Measurements from ENCODE around the gene IRF5.
"Not testable (repeated sequence)": the region's sequence is repeated elsewhere in the genome, so short reads cannot be mapped to it uniquely, and the experiment has no call there.

IRF5 gene

DNA sequence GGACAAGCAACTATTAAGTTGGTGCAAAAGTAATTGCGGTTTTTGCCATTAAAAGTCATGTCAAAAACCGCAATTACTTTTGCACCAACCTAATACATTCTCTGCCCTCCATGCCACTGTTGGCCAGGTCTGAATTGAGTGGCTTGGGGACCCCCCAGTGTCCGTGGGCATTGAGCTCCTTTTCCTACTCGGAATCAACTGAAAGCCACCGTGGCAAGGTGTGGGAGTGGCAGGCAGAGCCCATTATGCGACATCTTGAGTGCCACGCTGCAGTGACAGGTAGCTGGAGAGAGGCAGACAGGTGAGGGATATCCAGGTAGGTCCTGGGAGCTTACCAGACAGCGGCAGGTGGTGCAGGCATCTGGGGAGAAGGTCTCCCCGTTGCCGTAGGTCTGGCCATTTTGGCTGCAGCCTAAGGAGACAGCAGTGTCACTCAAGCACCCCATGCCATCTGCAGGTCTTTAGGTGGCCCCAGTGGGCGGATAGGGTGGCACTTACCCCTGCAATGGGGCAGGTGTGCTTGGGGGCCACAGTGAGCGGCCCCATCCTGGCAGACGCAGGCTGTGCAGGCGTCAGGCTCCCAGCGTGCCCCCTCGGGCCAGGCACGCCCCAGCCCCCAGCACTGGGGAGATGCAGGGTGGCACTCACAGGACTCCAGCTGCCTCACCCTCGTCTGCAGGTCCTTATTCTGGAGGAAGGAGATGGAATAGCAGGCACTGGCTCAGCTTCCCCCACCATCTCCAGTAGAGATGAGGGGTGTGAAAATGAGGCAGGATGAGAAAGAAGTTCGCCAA lies 30.8 kb upstream of the IRF5 start:
- no peak for DNase-seq

DNA sequence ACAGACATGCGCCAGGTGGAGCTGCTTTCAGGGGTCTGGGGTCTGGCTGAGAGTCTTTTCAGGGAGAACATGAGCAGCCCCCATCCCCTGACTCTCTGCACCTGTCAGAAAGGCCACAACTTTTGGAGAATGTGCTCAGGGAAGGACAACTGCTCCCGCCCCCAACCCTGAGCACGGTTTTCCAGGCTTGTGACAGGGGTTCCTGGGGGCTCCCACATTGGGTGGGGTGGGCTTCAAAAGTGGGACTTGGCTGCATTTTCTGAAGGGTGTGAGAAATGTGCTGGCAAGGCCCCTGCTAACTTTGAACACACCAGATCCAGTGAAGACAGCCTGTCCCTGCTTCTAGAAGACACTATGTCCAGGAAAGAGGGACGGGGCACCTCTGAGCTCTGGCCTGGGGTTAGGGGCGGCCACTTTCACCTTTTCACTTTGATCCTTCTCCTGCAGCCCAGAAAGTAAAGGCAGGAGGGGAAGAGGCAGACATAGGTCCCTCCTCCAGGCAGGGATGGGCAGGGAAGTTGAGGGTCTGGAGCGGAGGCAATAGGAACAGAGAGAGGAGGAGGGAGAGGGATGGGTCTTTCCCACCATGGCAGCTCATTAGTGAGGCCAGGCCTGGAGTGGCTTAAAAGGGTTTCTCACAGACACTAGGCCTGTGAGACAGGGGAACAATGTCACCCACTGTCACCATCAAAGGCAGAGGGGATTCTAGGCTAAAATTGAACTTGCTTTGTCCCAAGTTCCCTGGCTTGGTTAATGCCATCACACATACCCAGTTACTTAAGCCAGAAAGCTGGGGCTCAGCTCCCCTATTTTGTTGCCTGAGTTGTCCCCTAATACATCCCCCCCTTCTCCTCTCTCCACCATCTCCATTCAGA lies 28.7 kb upstream of the IRF5 start:
- no peak for DNase-seq

DNA sequence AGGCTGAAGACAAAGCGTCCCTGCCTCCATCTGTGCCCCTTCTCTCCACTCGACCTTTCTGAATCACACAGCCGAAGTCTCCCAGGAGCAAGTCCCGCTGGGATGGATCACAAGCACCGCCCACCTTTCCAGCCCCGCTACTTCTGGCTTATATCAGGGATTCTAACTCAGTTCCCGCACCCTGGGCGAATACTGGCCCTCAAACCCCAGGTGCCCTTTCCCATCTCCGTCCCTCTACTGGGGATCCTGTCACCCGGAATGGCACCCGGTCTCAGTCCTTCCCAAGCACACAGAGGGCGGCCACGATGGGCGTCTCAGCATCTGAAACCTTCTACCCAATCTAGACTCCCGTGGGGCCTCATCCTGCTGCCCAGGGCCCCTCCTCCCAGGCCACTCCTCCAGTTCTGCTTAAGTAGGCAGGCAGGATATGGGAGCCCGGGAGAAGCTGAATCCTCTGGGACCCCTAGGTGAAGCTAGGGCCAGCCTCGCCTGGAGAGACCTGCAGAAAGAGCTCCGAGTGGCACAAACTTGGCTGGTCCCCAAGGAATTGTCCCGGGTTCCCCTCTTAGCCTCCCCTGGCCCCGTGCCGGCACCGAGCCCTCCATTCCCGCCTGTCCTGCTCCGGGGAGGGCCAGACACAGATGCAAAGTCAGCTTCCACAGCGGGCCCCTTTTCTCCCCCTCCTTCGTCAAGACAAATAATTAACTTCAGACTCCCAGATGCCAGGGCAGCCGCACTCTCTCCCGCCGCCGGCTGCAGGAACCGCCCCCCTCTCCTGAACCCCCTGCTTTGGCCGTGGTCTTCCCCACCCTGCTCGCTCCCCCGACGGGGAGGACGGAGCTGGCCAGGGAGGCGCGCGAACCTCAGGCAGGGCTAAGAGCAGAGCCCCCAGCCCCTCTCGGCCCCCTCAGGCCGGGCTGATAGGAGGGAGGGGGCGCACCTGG lies 27.8 kb upstream of the IRF5 start:
- DNase-seq: no peak

DNA sequence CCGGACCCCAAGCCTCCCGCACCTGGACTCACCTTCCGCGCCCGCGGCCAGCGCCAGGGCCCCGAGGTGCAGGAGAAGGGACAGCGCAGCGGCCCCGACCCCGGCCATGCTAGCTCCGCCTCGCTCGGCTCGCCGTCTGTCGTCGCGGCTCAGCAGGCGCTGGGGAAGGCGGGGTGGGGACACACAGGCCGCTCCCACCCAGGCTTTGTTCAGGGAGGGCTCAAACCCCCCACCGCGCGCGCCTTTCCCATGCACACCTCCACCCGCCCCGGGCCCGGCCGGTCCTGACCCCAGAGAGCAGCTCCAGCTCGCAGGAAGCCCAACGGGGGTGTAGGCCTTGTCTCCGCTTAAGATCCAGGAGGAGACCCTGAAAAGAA lies 27.2 kb upstream of the IRF5 start, which contains the start of gene KCP:
Gene KCP (minus strand): TSS at position 141 of the 377 bp plus-strand sequence. CDS start 33 bp downstream, at position 108.
- DNase-seq: no peak

DNA sequence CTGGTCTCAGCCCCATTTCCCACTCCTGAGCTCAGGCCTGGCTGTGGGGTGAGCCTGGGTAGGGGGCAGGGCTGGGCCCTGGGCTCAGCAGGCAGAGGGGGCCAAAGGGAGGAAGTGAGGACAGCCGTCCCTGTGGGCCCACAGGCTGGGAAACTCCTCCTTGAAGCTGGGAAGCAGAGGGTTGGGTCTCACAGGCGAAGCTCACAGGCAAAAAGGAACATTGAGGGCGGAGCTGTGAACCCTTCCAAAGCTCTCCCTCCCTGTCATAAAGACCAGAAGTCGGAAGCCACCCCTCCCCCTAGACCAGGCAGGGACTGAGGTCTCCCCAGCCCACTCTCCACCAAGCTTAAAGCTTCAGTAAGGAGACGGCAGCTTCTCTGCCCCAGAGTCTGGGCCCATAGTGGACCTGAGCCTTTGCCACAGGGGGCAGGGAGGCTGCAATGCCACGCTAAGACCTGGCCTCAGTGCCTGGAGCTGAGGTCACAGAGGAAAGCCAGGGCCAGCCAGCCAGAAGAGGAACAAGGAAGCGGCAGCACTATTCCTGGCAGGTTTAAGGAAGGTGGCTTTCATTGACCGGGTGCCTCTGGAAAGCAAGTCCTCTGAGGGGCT lies 26.2 kb upstream of the IRF5 start:
- peak; percentile 24 for DNase-seq

DNA sequence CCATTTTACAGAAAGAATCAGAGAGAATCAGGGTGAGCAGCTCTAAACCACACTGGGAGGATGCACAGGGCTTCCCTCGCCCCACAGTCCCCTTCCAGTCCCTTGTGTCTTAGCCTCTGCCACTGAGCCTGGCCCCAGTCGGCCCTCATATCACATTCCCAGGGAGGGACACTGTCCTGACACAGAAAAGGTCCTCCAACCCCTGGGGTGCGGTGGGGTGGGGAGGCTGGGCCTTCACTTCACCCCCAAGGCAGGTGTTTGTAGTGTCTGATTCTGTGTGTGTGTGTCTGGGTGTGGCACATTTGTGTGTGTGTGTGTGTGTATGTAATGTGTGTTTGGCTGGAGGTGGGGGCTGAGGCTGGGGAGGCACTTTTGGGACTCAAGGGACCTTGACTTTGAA lies 25.4 kb upstream of the IRF5 start:
- DNase-seq: no peak

DNA sequence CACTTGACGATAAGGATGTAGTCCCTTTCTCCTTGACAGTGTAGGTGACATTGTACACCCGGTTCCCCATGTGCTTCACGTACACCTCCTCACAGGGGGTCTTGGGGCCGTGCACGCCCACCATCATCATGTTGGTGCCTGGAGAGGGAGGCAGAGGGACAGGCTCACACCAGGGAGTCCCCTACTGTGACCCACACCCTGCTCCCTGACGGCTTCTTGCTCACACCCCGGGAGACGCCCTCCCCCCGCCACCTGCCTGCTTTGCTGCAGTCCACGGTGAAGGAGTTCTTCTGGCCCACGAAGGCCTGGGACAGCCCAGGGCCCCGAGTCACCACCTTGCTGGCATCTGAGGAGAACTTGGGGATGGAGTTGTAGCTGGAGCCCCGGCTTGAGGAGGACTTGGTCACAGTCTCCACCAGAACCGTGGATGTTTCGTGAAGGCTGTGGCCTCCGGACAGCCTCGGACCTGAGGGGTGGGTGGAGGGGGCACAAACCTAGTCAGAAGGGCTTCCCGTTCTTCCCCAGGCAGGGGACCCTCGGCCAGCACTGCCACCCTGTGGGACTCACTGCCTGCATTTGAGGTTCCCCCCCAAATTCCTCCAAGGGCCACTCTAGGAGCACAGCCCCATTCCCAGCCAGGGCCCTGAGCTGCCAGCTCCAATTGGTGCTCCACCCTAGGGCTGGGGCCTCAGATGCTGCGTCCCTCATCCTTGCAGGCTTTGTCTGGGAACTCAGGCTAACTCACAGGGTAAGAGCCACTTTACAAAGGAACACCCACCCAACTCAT lies 24.8 kb upstream of the IRF5 start:
- DNase-seq: not testable (repeated sequence)

- no peak for DNase-seq
These were observed 23.7 kb upstream of the IRF5 start for GRCh38 chr7:128913870-128914565.

GRCh38 chr7:128914566-128915151 lies 23.1 kb upstream of the IRF5 start:
- no peak for DNase-seq

DNA sequence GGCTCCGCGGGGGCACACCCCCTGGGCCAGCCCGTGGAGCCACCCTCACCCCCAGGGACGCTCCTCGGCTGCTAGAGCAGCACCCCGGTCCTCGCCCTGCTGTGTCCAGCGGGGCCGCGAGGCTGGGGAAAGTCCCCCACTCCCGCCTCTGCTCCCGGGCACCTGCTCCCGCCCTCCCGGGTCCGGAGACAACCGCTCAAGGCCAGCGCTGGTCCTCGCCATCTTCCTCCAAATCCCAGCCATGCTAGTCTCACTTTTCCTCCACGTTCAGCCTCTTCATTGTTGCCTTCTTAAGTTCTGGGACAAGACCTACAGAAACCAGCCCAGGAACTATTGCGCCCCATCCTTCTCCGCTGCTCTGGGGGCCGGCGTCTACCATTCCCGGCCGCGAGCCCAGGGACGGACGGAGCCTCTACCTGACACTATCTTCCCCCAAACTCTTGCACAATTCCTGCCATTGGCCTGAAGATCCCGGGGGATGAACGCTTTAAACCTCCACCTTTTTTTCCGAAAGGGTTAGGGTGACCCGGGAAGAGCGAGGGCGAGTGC lies 22.4 kb upstream of the IRF5 start:
- DNase-seq: no peak

- DNase-seq: no peak
These were observed 21.7 kb upstream of the IRF5 start for GRCh38 chr7:128915841-128916642.

DNA sequence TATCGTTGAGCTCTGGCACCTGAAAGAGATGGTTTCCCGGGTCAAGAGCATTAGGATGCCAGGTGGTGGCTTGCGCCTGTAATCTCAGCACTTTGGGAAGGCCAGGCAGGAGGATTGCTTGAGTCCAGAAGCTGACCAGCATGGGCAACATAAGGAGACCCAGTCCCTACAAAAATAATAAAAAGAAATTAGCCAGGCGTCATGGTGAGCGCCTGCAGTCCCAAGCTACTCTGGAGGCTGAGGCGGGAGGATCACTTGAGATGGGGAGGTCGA lies 21.1 kb upstream of the IRF5 start:
- no peak for DNase-seq

GRCh38 chr7:128917122-128917521 lies 20.6 kb upstream of the IRF5 start:
- no peak for DNase-seq

- DNase-seq: no peak
These were observed 19.6 kb upstream of the IRF5 start for GRCh38 chr7:128918016-128918665.

- no peak for DNase-seq
These were observed 18.5 kb upstream of the IRF5 start for GRCh38 chr7:128919241-128919640.

DNA sequence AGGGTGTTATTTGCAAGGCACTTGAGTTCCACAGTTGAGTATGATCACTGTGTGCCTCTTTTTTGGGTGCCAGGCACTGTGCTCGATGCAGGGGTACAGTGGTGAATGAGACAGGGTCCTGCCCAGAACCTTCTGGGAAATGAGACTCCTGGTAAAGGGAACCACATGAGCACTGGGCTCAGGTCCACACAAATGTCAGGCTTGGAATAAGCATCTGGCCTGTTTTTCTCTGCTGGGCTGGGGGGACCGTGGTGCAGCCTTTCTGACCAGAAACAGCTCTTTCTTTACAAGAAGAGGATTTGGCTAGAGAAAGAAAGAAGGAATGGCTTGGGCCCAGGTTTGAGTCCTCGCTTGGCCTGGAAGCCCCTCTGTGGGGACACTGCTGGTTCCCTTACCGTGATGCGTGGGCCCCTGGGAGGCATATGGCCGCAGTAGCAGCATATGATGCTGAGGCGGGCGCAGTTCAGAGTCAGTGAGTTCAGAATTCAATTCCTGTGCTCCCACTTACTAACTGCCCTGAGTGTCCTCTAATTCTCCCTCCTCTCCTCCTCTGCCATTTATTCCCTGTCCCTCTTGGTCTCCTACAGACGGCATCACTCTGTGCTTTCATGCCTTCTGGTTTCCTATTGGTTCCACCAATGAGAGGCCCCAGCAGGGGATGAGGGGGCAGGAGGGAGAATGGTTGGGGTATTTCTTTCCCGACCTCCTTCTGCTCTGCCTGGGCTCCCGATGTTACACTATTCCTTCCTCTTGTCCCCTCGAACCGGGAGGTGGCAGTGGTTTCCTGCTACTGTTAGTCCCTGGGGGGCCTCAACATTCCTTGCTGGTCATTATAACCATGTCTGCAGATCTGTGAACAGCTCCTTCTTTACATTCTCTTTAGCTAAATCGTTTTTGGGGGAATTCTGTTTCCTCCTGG lies 17.6 kb upstream of the IRF5 start:
- DNase-seq: no peak

- no peak for DNase-seq
These were observed 16.7 kb upstream of the IRF5 start for GRCh38 chr7:128920913-128921582.

Data from NCI-H2227 treated with DMSO at 0.1 percent for 48 hours (cell line).